Caco-2 (cell line): ENCODE results near the gene HDGFL3. TPM values are rescaled to one million over a fixed set of nuclear protein-coding genes. Genes with fewer than 3 reads are reported as not detected.

ENCODE experiments used
- BruUV-seq: library from RNA; stranded (reverse); fragments of 400-500 nt; replicated peaks from 2 replicates; lab custom pipeline; 2021; lab: Mats Ljungman, UMichigan
- CTCF ChIA-PET: fragments of 300-600 bp; sonication (Branson Sonifier 250); formaldehyde crosslinking; loops from one replicate; lab custom pipeline; 2022; ENCODE audit warnings: antibody characterized with exemption; lab: Charles Lee
- POLR2A ChIA-PET: fragments of 300-600 bp; sonication (Branson Sonifier 250); formaldehyde crosslinking; loops from one replicate; lab custom pipeline; 2022; ENCODE audit warnings: antibody characterized with exemption; lab: Charles Lee
- DNase-seq, 2 experiments: peaks; one replicate each; pipeline versions ENCODE4 v3.0.0 to v3.0.0-alpha.2; 2020 to 2022
- H3K27me3 ChIP-seq: replicated peaks from 2 replicates; pipeline ENCODE4 v1.6.0; 2011; ENCODE audit warnings: low read length; ENCODE audit not compliant: control insufficient read depth, insufficient read depth
- H3K36me3 ChIP-seq: 2 replicates; pipeline ENCODE4 v1.5.1; 2011; ENCODE audit warnings: low read length; ENCODE audit not compliant: control insufficient read depth, insufficient read depth
- H3K4me1 ChIP-seq: fragments of 250-450 bp; sonication (Bioruptor Pico); 2 replicates; pipeline ENCODE4 v1.5.1; 2020; ENCODE audit warnings: mild to moderate bottlenecking
- H3K4me3 ChIP-seq: 2 replicates; pipeline ENCODE4 v1.5.1; 2011; ENCODE audit warnings: low read depth, mild to moderate bottlenecking, control low read depth, low read length
- H3K9me3 ChIP-seq: fragments of 250-450 bp; sonication (Bioruptor Pico); 2 replicates; pipeline ENCODE4 v1.5.1; 2020; ENCODE audit warnings: mild to moderate bottlenecking, moderate library complexity
- H3K27ac Mint-ChIP-seq: one replicate; pipeline ENCODE4 v1.8.0; 2022; ENCODE audit warnings: mixed read lengths; ENCODE audit not compliant: unreplicated experiment
- H3K27me3 Mint-ChIP-seq: one replicate; pipeline ENCODE4 v1.8.0; 2022; ENCODE audit warnings: mixed read lengths; ENCODE audit not compliant: insufficient read depth, unreplicated experiment
- H3K36me3 Mint-ChIP-seq: one replicate; pipeline ENCODE4 v1.8.0; 2022; ENCODE audit warnings: mild to moderate bottlenecking, mixed read lengths; ENCODE audit not compliant: insufficient read depth, unreplicated experiment
- H3K4me1 Mint-ChIP-seq: one replicate; pipeline ENCODE4 v1.8.0; 2022; ENCODE audit warnings: low read depth, mixed read lengths; ENCODE audit not compliant: unreplicated experiment
- H3K4me3 Mint-ChIP-seq: one replicate; pipeline ENCODE4 v1.8.0; 2022; ENCODE audit warnings: mild to moderate bottlenecking, moderate library complexity, mixed read lengths; ENCODE audit not compliant: unreplicated experiment
- H3K9me3 Mint-ChIP-seq: one replicate; pipeline ENCODE4 v1.8.0; 2022; ENCODE audit warnings: mixed read lengths; ENCODE audit not compliant: unreplicated experiment
- CTCF ChIP-seq, 2 experiments: fragments of 200-600 bp in 1 of 2; IDR thresholded peaks; 1 replicate in 1 of 2; 2 replicates in 1 of 2; pipeline versions ENCODE4 v1.5.1 to v1.8.0; 2011 to 2022; ENCODE audit warnings: antibody characterized with exemption in 1 of 2, control low read depth in 1 of 2, inconsistent platforms in 1 of 2, low read depth in 1 of 2, low read length in 1 of 2, mild to moderate bottlenecking in 1 of 2, moderate library complexity in 1 of 2; ENCODE audit not compliant: insufficient read depth in 1 of 2, severe bottlenecking in 1 of 2, unreplicated experiment in 1 of 2
- intact Hi-C: fragments of 100-400 bp; cut with micrococcal nuclease; formaldehyde crosslinking; loops from one replicate; pipeline ENCODE4 v1.10.0; 2022; ENCODE audit not compliant: unreplicated experiment
- total RNA-seq: library from RNA; stranded (reverse); gene quantifications from 2 replicates; pipeline ENCODE4 v1.2.3, GENCODE V29; 2022

HDGFL3 gene
- total RNA-seq, 1 experiment from 2014 or later, result 22.9 TPM

- no TSS peak for BruUV-seq
- H3K36me3 Mint-ChIP-seq, result no peaks in the 10 kb centered on the region
- POLR2A ChIA-PET, result no interaction called here
- Histone ChIP-seq H3K9me3 (no peaks in the 10 kb centered on the region), H3K36me3 (no peaks in the 10 kb centered on the region), H3K4me1 (no peaks in the 10 kb centered on the region), H3K27me3 (no peaks in the 10 kb centered on the region), H3K4me3 (no peak overlapping the region)
- no peak for DNase-seq
- no peaks in the 10 kb centered on the region for H3K4me1 Mint-ChIP-seq
- no peaks in the 10 kb centered on the region for H3K9me3 Mint-ChIP-seq
- no peak for TF ChIP-seq CTCF (IDR thresholded peaks at IDR 0.05; ENCODE audit: insufficient read depth in 1 of 2, low read depth in 1 of 2, low read length in 1 of 2, severe bottlenecking in 1 of 2, unreplicated experiment in 1 of 2)
- CTCF ChIA-PET, result no interaction called here
- peaks cover 8% of the 10 kb centered on the region for H3K27me3 Mint-ChIP-seq
- intact Hi-C loops, result no loop called here
- H3K27ac Mint-ChIP-seq, result no peak overlapping the region
- no peak overlapping the region for H3K4me3 Mint-ChIP-seq
Measured at GRCh38 chr15:83082730-83083386, 124.8 kb downstream of the HDGFL3 start.

- ChIA-PET POLR2A (no interaction called here), CTCF (no interaction called here)
- no peak overlapping the region for H3K27ac Mint-ChIP-seq
- peaks cover 14% of the 10 kb centered on the region for H3K27me3 Mint-ChIP-seq
- no peak overlapping the region for H3K4me3 Mint-ChIP-seq
- Histone ChIP-seq H3K27me3 (no peaks in the 10 kb centered on the region), H3K9me3 (no peaks in the 10 kb centered on the region), H3K36me3 (no peaks in the 10 kb centered on the region), H3K4me3 (no peak overlapping the region), H3K4me1 (no peaks in the 10 kb centered on the region)
- no peaks in the 10 kb centered on the region for H3K9me3 Mint-ChIP-seq
- no peaks in the 10 kb centered on the region for H3K36me3 Mint-ChIP-seq
- TF ChIP-seq CTCF (IDR thresholded peaks at IDR 0.05; ENCODE audit: insufficient read depth in 1 of 2, low read depth in 1 of 2, low read length in 1 of 2, severe bottlenecking in 1 of 2, unreplicated experiment in 1 of 2), result no peak
- DNase-seq, result no peak
- H3K4me1 Mint-ChIP-seq, result no peaks in the 10 kb centered on the region
- BruUV-seq, result no TSS peak
- intact Hi-C loops, result no loop called here
Measured at GRCh38 chr15:83081256-83082014, 126.2 kb downstream of the HDGFL3 start.

GRCh38 chr15:83078712-83079111, 128.9 kb downstream of the HDGFL3 start:
- intact Hi-C loops, result no loop called here
- Mint-ChIP-seq H3K9me3 (peaks cover 16% of the 10 kb centered on the region), H3K4me1 (no peaks in the 10 kb centered on the region), H3K4me3 (no peak overlapping the region), H3K27ac (no peak overlapping the region), H3K27me3 (peaks cover 14% of the 10 kb centered on the region), H3K36me3 (no peaks in the 10 kb centered on the region)
- no TSS peak for BruUV-seq
- H3K4me3 ChIP-seq, result no peak overlapping the region
- CTCF ChIA-PET, result no interaction called here
- no peaks in the 10 kb centered on the region for H3K4me1 ChIP-seq
- no peak for TF ChIP-seq CTCF (IDR thresholded peaks at IDR 0.05; ENCODE audit: insufficient read depth in 1 of 2, low read depth in 1 of 2, low read length in 1 of 2, severe bottlenecking in 1 of 2, unreplicated experiment in 1 of 2)
- 0 out of 2 replicates have a peak, but pooled peaks cover 7% of the 10 kb centered on the region for H3K9me3 ChIP-seq
- H3K36me3 ChIP-seq, result no peaks in the 10 kb centered on the region
- no peak for DNase-seq
- no peaks in the 10 kb centered on the region for H3K27me3 ChIP-seq
- POLR2A ChIA-PET, result no interaction called here

Other genes with a start within 250 kb of the HDGFL3 start
- gene RAMAC, start 221.6 kb downstream of the HDGFL3 start, total RNA-seq, result 31.8 and 33.3 TPM in 2 replicates
- gene C15orf40, start 196.2 kb downstream of the HDGFL3 start, total RNA-seq, result 26.8 and 27.2 TPM in 2 replicates
- 34.1 and 36.1 TPM in 2 replicates for gene BTBD1, start 140.6 kb downstream of the HDGFL3 start, total RNA-seq
- not detected in 2 replicates for gene TM6SF1, start 100.2 kb downstream of the HDGFL3 start, total RNA-seq
- not detected in 2 replicates for gene BNC1, start 76.8 kb upstream of the HDGFL3 start, total RNA-seq
- not detected in 2 replicates for gene SH3GL3, start 239.5 kb upstream of the HDGFL3 start, total RNA-seq